SKM-1 treated with dmso at 0.1 percent for 144 hours (cell line): ENCODE data around the gene MED1.

Experiments
- DNase-seq: peaks from one replicate; lab custom pipeline; 2025; ENCODE audit not compliant: unreplicated experiment; lab: John Stamatoyannopoulos, UW

MED1 gene

DNA sequence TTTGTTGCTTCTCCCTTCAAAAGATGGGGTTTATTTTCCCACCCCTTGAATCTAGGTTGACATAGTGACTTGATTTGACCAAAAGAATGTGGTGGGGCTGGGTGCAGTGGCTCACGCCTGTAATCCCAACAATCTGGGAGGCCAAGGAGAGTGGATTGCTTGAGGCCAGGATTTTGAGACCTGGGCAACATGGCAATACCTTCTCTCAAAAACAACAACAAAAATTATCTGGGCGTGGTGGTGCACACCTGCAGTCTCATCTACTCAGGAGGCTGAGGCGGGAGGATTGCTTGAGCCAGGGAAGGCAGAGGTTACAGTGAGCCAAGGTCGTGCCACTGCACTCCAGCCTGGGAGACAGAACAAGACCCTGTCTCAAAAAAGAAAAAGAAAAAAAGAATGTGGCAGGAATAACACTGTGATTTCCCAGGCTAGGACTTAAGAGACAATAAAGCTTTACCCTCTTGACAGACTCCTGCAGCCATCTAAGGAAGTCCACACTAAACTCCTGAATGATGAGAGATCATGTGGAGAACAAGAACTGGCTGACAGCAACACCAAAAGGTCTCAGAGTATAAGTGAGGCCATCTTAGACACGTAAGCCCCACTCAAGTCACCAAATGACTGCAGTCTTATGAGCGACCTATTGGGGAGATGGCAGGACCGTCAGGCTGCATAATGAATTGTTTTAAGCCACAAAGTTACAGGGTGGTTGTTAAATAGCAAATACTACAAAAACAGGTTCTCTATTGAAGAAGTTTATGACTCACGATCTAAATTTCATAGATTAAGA lies 86.6 kb downstream of the MED1 start:
- DNase-seq, result no peak

DNA sequence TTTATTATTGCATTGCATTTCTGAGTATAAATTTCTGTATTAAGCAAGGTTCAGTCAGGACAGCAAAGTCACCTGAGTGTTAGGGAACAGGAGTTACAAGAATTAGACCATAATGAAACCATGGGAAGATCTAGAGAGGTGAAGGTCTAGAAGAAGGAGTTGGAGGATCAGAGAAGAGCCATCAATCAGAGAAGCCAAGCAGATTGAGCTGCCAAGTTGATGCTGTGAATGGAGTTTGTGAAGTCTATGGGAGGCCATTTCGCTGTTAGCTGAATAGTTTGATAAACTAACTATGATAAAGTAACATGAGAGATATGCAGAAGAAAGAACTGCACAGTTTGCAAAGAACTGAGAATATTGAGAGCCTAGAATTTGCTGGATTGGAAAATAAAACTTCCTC lies 90.0 kb downstream of the MED1 start:
- DNase-seq, result no peak

DNA sequence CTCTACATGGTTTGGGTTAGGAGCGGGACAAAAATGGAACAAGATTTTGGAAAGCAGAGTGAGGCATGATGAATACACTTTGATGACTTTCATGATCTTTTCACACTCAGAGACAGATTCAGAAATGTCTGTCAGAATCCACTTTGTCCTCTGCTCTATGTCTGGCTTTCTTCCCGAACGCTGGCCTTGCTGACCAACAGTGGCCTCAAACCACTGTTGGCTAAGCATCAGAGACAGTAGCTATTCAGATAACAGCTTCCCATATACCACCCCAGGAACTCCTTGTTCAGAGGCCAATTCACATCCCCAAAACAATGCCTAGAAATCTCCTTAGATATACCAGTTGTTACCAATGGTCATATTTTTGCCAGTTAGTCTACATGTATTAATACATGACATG lies 90.5 kb downstream of the MED1 start:
- no peak for DNase-seq

DNA sequence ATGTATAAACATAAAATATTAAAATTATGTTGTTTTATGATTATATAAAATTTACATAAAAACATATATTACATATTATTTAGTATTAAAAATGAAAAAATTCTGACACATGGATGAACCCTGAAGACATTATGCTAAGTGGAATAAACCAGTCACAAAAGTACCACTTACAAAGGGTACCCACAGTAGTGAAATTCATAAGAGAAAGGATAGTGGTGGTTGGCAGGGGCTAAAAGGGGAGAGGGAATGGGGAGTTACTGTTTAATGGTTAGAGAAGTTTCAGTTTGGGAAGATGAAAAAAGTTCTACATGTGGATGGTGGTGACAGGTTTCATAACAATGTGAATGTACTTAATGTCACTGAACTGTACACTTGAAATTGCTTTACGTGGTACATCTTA lies 91.1 kb downstream of the MED1 start:
- DNase-seq, result no peak

DNA sequence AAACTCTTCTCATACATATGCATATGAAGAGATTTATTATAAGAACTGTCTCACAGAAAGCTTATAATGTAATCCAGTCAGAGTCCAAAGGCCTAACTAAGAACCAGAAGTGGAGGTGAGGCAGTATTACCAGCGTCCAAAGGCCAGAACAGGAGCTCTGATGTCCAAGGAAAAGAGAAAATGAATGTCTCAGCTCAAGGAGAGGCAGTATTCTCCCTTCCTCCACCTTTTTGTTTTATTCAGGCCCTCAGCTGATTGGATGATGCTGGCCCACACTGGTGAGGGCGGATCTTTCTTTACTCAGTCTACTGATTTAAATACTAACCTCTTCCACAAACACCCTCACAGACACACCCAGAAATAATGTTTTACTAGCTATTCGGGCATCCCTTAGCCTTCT lies 93.1 kb downstream of the MED1 start:
- DNase-seq, result no peak

DNA sequence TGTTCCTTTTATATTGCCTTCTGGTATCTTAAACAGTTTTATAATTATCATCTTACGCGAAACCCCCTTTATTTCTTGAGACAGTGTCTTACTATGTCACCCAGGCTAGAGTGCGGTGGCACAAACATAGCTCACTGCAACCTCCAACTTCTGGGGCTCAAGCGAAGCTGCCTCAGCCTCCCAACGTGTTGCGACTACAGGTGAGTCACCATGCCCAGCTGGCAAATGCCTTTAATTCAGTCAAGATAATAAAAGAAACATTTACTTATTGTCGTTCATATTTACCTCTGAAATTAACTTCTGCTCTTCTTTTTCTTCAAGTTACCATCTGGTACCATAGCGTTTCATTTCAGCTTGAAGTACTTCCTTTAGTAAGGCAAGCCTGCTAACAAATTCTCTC lies 93.6 kb downstream of the MED1 start:
- no peak for DNase-seq
